OCI-LY3 (cell line): Measurements from ENCODE around the gene DNAJC4.

ENCODE experiments used
- CTCF ChIP-seq: fragments of 200-600, 300-600 bp; sonication (generic); IDR thresholded peaks from 2 replicates; pipeline ENCODE4 v1.5.1; 2014; ENCODE audit warnings: antibody characterized with exemption, low read length, low read depth
- EZH2phosphoT487 ChIP-seq: fragments of 200-600 bp; shearing (Covaris generic); IDR thresholded peaks from 2 replicates; pipeline ENCODE4 v1.6.1; 2018; ENCODE audit warnings: antibody characterized with exemption, mixed run types, low read depth

GRCh38 chr11:64231546-64231945 is 1.2 kb downstream of the DNAJC4 start:
- TF ChIP-seq CTCF (no peak), EZH2phosphoT487 (no peak)
